Right cardiac atrium (tissue), 5 donors: ENCODE results near the gene FCN3. TPM values are rescaled to one million over a fixed set of nuclear protein-coding genes. Genes with fewer than 3 reads are reported as not detected.

ENCODE experiments used
- ATAC-seq, 2 donors: fragments of 200-7000 bp; cut with Tn5 transposase; one replicate each; pipeline versions ENCODE4 v1.8.0 to v1.9.1; 2020; ENCODE audit warnings: moderate library complexity in 2 of 2, mild to moderate bottlenecking in 1 of 2
- DNase-seq, 3 donors: peaks; one replicate each; pipeline ENCODE4 v3.0.0-alpha.2; 2020
- H3K27ac ChIP-seq: one replicate; pipeline ENCODE4 v1.5.1; 2013; ENCODE audit warnings: mild to moderate bottlenecking, low read length, control low read depth, moderate library complexity
- H3K27me3 ChIP-seq: one replicate; pipeline ENCODE4 v1.6.1; 2013; ENCODE audit not compliant: control insufficient read depth, insufficient read depth
- H3K4me1 ChIP-seq: one replicate; pipeline ENCODE4 v1.6.1; 2013; ENCODE audit warnings: low read length; ENCODE audit not compliant: control insufficient read depth, insufficient read depth
- H3K4me3 ChIP-seq: one replicate; pipeline ENCODE4 v1.5.1; 2013; ENCODE audit warnings: low read length, control low read depth
- H3K9me3 ChIP-seq: one replicate; pipeline ENCODE4 v1.6.1; 2013; ENCODE audit warnings: low read length; ENCODE audit not compliant: control insufficient read depth
- WGBS: extraction: QIAGEN DNeasy Blood & Tissue Kit; methylation state at CpG from one replicate; pipeline ENCODE4 v1.1.7; 2013; 5-methylcytosine and 5-hydroxymethylcytosine counted together
- intact Hi-C, 4 donors: fragments of 100-400 bp; cut with DNase I; formaldehyde crosslinking; loops; one replicate each; pipeline versions ENCODE4 v1.11.0 to v1.14.0; 2022 to 2023
- polyA plus RNA-seq: library from polyadenylated mRNA; stranded (reverse); fragments of 200-250 nt; gene quantifications from one replicate; pipeline ENCODE4 v1.2.3, GENCODE V29; 2013
- total RNA-seq, 4 donors: library from RNA; stranded (reverse); fragmentation: NEBNext Ultra II Directional; extraction: Animal tissue kit (Norgen Biotek cat#: 25700); gene quantifications; one replicate each; pipeline ENCODE4 v1.2.1, GENCODE V29; 2021
- donor health status: healthy with polysubstance abuse.
- donor health status: DM: no; HTN: yes; CAD: no.
- donor health status: DM: no; HTN: no; CAD: no.
- donor health status: DM: no; HTN: yes; CAD: no; lungs with severe emphysema.
- donor health status: DM: yes; HTN: yes; CAD: no.

The FCN3 gene
- total and polyA plus RNA-seq, 5 donors, result 5.8 to 98.1 (median 13.1) TPM

DNA sequence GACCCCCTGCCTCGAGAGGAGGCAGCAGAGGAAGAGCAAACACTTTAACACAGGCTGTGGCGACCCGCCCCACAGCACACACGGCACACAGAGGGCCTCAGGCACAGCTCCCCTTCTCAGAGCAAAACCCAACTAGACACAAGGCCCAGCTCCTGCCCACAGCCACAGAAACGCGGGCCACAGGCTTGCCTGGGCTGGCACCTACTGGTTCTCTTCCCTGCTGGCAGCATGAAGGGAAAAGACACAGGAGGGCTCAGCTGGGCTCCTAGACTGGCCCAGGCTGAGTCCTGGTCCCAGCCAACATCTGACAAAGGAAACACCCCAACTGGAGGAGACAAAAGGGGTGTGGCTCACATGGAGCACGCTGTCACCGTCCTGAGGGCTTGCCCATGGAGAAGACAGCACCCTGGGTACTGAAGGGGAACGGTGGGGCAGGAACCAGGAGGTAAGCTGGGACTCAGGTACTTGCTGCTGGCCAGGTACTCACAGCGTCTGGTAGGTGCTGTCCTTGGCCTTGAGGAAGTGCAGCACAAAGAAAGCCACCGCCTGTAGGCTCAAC, 5.0 kb upstream of the FCN3 start:
- ATAC-seq, result no peak
- Histone ChIP-seq H3K4me3 (no peak overlapping the region), H3K27ac (no peak overlapping the region), H3K27me3 (no peaks in the 10 kb centered on the region), H3K9me3 (no peaks in the 10 kb centered on the region), H3K4me1 (no peaks in the 10 kb centered on the region)
- intact Hi-C loops, result no loop called here
- peak in 2 of 3 donors; percentile 11 to 27 for DNase-seq
- WGBS, result 77% methylated on average over 11 of the region's 11 CpGs

- intact Hi-C loops, result no loop called here
- no peaks in the 10 kb centered on the region for H3K4me1 ChIP-seq
- ATAC-seq (no peak), DNase-seq (peak in 2 of 3 donors; percentile 35 to 38)
- no peak overlapping the region for H3K4me3 ChIP-seq
- H3K9me3 ChIP-seq, result no peaks in the 10 kb centered on the region
- H3K27me3 ChIP-seq, result no peaks in the 10 kb centered on the region
- WGBS, result 69% methylated on average over 12 of the region's 12 CpGs
- no peak overlapping the region for H3K27ac ChIP-seq
Measured at GRCh38 chr1:27377760-27378495, 3.3 kb upstream of the FCN3 start.

DNA sequence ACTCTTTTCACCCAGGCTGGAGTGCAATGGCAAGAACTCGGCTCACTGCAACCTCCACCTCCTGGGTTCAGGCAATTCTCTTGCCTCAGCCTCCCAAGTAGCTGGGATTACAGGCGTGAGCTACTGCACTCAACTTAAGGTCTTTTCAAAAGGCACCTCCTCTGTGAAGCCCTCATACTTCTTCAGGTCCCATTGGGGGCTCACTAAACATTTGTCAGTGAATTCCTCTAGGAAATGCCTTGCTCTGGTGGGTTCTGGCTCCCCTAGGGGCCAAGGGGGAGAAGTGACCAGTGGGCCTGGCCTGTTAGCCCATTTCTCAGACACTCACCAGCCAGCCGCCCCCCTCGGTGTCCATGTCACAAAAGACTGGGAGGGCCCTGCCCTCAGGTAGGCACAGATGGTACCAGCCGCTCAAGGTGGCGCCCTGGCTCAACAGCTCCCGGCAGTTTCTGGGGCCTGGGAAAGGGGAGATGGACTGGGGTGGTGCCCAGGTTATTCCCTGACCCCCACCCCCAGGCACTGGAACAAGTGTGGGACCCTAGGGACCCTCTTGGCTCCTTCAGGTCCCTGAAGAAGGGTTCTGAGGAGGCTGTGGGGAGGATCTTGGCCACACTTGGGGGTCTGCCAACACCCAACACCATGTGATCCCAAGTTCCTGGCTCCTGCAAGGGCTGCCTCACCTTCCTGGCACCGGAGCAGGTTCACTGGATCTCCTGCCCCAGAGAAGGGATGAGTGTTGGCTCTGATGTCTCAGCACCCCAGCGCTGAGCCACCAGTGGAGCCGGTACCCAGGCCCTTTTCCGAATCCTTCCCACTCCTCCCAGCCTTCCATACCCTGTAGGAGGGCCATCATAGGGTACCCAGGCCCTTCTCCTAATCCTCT, 1.6 kb downstream of the FCN3 start:
- H3K27me3 ChIP-seq, result no peaks in the 10 kb centered on the region
- DNase-seq (peak in 2 of 3 donors; percentile 53 to 58), ATAC-seq (no peak)
- no peak overlapping the region for H3K27ac ChIP-seq
- H3K9me3 ChIP-seq, result no peaks in the 10 kb centered on the region
- H3K4me3 ChIP-seq, result peak overlapping the region; percentile 2
- intact Hi-C loops, result no loop called here
- H3K4me1 ChIP-seq, result peaks cover 2% of the 10 kb centered on the region
- 90% methylated on average over 11 of the region's 11 CpGs for WGBS

- H3K27me3 ChIP-seq, result no peaks in the 10 kb centered on the region
- ATAC-seq (no peak), DNase-seq (peak in 2 of 3 donors; percentile 38 to 42)
- intact Hi-C loops, result no loop called here
- H3K9me3 ChIP-seq, result no peaks in the 10 kb centered on the region
- H3K4me1 ChIP-seq, result peaks cover 9% of the 10 kb centered on the region
- H3K4me3 ChIP-seq, result no peak overlapping the region
- no peak overlapping the region for H3K27ac ChIP-seq
- 87% methylated on average over 19 of the region's 19 CpGs for WGBS
Measured at GRCh38 chr1:27372022-27372807, 2.4 kb downstream of the FCN3 start.

DNA sequence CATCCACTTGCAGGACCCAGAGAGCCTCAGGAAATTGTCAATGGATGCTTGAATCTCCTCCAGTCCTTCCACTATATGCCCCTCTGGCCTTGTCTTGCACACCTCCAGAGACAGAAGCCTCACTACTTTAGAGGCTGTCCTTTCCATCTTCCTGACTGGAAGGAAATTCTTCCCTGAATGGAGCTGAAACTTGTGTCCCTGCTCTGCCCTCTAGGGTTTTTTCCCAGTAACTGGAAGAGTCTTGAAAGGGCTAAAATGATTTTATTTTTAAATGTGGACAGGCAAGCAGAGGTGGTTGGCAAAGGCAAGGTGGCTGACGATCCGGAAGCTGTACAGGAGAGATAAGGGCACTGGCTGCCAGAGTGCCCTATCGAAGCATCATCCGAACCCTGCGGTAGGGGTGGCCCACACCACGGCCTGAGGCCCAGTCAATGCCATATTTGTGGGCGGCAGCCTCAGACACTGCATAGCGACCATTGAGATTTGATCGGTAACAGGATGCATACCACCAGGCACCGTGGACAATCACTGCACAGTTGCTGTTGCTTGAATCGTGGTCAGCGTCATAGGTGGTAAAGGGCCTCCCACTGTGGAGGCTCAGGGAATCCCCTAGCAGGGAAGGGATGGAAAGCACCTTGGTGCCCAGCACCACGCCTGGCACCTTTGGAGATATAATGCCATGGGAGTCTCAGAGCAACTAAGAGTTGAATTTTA, 5.6 kb downstream of the FCN3 start:
- WGBS, result 54% methylated on average over 13 of the region's 13 CpGs
- Histone ChIP-seq H3K4me1 (peaks cover 18% of the 10 kb centered on the region), H3K4me3 (no peak overlapping the region), H3K27ac (peak overlapping the region; percentile 19), H3K27me3 (no peaks in the 10 kb centered on the region), H3K9me3 (no peaks in the 10 kb centered on the region)
- intact Hi-C loops, result loop anchor here in 1 of 4 donors (5.0 kb wide), 1 partner anchor 33 kb away; no protein-coding TSS in a partner anchor
- peak in 2 of 3 donors; percentile 42 to 47 for DNase-seq
- ATAC-seq, result no peak

DNA sequence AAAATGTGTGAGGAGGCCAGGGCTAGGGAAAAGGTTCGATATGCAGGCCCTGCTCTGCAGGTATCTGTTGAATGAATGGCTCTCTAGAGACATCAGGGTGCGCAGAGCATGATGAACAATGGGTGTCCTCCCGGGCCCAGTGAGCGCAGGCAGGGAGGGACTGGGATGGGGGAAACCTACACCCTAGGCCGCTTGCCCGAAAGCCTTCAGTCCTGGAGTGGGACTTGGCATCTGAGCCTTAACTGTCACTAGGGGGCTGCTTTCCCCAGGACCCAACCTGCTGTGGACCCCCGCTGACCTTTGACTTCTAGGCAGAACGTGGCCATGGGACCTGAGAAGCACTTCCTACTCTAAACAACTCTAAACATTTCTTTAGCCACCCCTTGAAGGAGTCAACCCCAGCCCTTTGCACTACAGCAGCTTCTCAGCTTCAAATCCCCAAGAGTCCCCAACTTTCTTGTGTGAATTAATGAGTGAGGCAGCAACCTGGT, 7.4 kb downstream of the FCN3 start:
- H3K4me3 ChIP-seq, result peak overlapping the region; percentile 94
- WGBS, result 28% methylated on average over 8 of the region's 8 CpGs
- ATAC-seq (no peak), DNase-seq (no peak)
- H3K9me3 ChIP-seq, result no peaks in the 10 kb centered on the region
- H3K27me3 ChIP-seq, result no peaks in the 10 kb centered on the region
- intact Hi-C loops, result loop anchor here in 1 of 4 donors (5.0 kb wide), 1 partner anchor 35 kb away; no protein-coding TSS in a partner anchor
- peaks cover 18% of the 10 kb centered on the region for H3K4me1 ChIP-seq
- peak overlapping the region; percentile 100 for H3K27ac ChIP-seq

DNA sequence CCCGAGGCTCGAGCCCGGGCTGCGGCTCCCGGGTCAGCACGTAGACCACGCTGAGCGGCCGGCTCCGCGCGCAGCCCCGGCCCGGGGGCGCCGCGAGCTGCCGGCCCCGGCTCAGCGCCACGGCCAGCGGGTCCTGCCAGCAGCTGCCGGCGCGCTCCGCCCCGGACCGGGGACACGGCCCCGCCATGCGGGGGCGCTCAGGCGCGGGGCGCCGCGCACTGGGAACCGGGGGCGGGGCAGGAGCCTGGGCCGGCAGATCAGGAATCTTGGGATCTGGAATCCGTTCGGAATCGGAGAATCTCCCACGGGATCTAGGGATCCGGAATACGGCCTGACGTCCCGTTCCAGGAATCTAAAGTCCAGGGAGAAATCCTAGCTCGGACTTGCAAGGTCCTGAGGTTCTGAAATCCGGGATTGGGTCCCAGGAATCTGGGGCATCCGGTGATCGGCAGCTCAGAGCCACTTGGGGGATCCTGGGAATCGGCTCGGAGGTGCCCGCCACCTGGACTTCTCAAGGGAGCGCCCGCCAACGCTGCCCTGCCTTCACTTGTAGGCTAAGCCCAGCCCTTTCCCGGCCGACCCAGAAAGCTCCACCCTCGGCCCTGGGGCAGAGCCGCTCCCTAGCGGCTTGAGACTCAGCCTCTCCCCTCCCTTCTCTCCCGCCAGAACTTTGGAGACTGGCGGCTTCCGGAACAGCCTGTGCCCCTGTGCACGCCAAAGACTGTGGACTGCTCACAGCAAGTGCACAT, 8.0 kb downstream of the FCN3 start, which contains the start of gene MAP3K6:
TSS of gene MAP3K6 (minus strand) at position 551 of the 749 bp plus-strand sequence. CDS start at position 187, 364 bp downstream.
- H3K27me3 ChIP-seq, result no peaks in the 10 kb centered on the region
- H3K4me3 ChIP-seq, result peak within 1 kb of the TSS; percentile 94
- WGBS, result under 1% methylated on average over 67 of the region's 67 CpGs
- peaks cover 18% of the 10 kb centered on the region for H3K4me1 ChIP-seq
- intact Hi-C loops, result loop anchor here in 1 of 4 donors (5.0 kb wide), 1 partner anchor 36 kb away; no protein-coding TSS in a partner anchor
- DNase-seq (peak; percentile 95 to 98 (median 95)), ATAC-seq (peak; percentile 85 to 88)
- H3K27ac ChIP-seq, result peak within 1 kb of the TSS; percentile 100
- no peaks in the 10 kb centered on the region for H3K9me3 ChIP-seq

DNA sequence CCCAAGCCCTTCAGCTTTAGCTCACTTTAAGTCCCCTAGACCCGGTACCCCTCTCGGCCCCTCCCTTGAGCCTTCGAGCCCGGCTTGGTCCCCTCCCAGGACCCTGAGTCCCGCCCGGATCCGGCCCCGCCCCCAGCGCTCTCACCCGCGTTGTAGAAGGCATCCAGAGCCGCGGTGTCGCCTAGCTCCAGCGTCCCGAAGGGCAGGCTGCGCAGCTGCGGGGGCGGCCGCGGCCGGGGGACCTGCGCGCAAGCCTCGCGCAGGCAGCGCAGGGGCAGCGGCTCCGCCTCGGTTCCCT, 8.6 kb downstream of the FCN3 start:
- intact Hi-C loops, result loop anchor here in 1 of 4 donors (5.0 kb wide), 1 partner anchor 36 kb away; no protein-coding TSS in a partner anchor
- Histone ChIP-seq H3K4me1 (peaks cover 18% of the 10 kb centered on the region), H3K27me3 (no peaks in the 10 kb centered on the region), H3K9me3 (no peaks in the 10 kb centered on the region), H3K27ac (peak overlapping the region; percentile 100), H3K4me3 (peak overlapping the region; percentile 94)
- ATAC-seq (peak; percentile 76 to 82), DNase-seq (peak; percentile 95 to 98 (median 97))
- WGBS, result under 1% methylated on average over 30 of the region's 30 CpGs

GRCh38 chr1:27365372-27366112, 9.1 kb downstream of the FCN3 start:
- Histone ChIP-seq H3K9me3 (no peaks in the 10 kb centered on the region), H3K4me1 (peaks cover 18% of the 10 kb centered on the region), H3K4me3 (peak overlapping the region; percentile 94), H3K27ac (peak overlapping the region; percentile 100), H3K27me3 (no peaks in the 10 kb centered on the region)
- ATAC-seq, result peak; percentile 81 to 86
- DNase-seq, result peak; percentile 92 to 96 (median 95)
- intact Hi-C loops, result loop anchor here in 1 of 4 donors (5.0 kb wide), 1 partner anchor 37 kb away; no protein-coding TSS in a partner anchor
- WGBS, result 2% methylated on average over 40 of the region's 40 CpGs
